ENCODE data around the gene LRRN1. TPM values are rescaled to one million over a fixed set of nuclear protein-coding genes. Genes with fewer than 3 reads are reported as not detected.

The LRRN1 gene
- total and polyA plus RNA-seq, 7 donors, result 0.29 to 12.6 (median 5.1) TPM

GRCh38 chr3:3801494-3801841 lies 2.2 kb downstream of the LRRN1 start:
- peak overlapping the region; percentile 82 for H3K4me3 ChIP-seq
- peaks cover 11% of the 10 kb centered on the region for H3K4me1 ChIP-seq
- WGBS, 3 donors, result 43 to 70% (median 52%) methylated on average over 4 of the region's 4 CpGs
- no peaks in the 10 kb centered on the region for H3K36me3 ChIP-seq (ENCODE audit: insufficient read depth in 1 of 2, low read depth in 1 of 2)
- ATAC-seq (no peak), DNase-seq (no peak)
- no peaks in the 10 kb centered on the region for H3K9me3 ChIP-seq
- no peak for TF ChIP-seq CTCF (IDR thresholded peaks at IDR 0.05)
- intact Hi-C loops (cut with DNase I), result loop anchor here in 1 of 2 donors (10.0 kb wide), 1 partner anchor 493 kb away; no protein-coding TSS in a partner anchor
- H3K27me3 ChIP-seq (ENCODE audit: insufficient read depth in 3 of 3, low read length in 2 of 3), result no peaks in the 10 kb centered on the region
- H3K27ac ChIP-seq, result peak overlapping the region; percentile 80

GRCh38 chr3:3802046-3802445 lies 2.8 kb downstream of the LRRN1 start:
- peak; percentile 27 to 72 for DNase-seq
- peak overlapping the region; percentile 82 for H3K4me3 ChIP-seq
- no peaks in the 10 kb centered on the region for H3K27me3 ChIP-seq (ENCODE audit: insufficient read depth in 3 of 3, low read length in 2 of 3)
- H3K9me3 ChIP-seq, result no peaks in the 10 kb centered on the region
- no peaks in the 10 kb centered on the region for H3K36me3 ChIP-seq (ENCODE audit: insufficient read depth in 1 of 2, low read depth in 1 of 2)
- peak overlapping the region; percentile 80 for H3K27ac ChIP-seq
- WGBS, 3 donors, result 42 to 67% (median 42%) methylated on average over 13 of the region's 13 CpGs
- intact Hi-C loops (cut with DNase I), result loop anchor here in 1 of 2 donors (10.0 kb wide), 1 partner anchor 493 kb away; no protein-coding TSS in a partner anchor
- H3K4me1 ChIP-seq, result peaks cover 11% of the 10 kb centered on the region
- no peak for TF ChIP-seq CTCF (IDR thresholded peaks at IDR 0.05)
- ATAC-seq, result peak; percentile 67 to 78 (median 70)

GRCh38 chr3:3804560-3804959 lies 5.3 kb downstream of the LRRN1 start:
- no peaks in the 10 kb centered on the region for H3K36me3 ChIP-seq (ENCODE audit: insufficient read depth in 1 of 2, low read depth in 1 of 2)
- DNase-seq (no peak), ATAC-seq (no peak)
- TF ChIP-seq CTCF (IDR thresholded peaks at IDR 0.05), result no peak
- H3K27ac ChIP-seq, result no peak overlapping the region
- 57 to 83% (median 79%) methylated on average over 2 of the region's 2 CpGs for WGBS, 3 donors
- no peak overlapping the region for H3K4me3 ChIP-seq
- peaks cover 11% of the 10 kb centered on the region for H3K4me1 ChIP-seq
- intact Hi-C loops (cut with DNase I), result loop anchor here in 1 of 2 donors (10.0 kb wide), 1 partner anchor 490 kb away; no protein-coding TSS in a partner anchor
- H3K27me3 ChIP-seq (ENCODE audit: insufficient read depth in 3 of 3, low read length in 2 of 3), result no peaks in the 10 kb centered on the region
- no peaks in the 10 kb centered on the region for H3K9me3 ChIP-seq

- Histone ChIP-seq H3K27me3 (ENCODE audit: insufficient read depth in 3 of 3, low read length in 2 of 3) (no peaks in the 10 kb centered on the region), H3K4me3 (no peak overlapping the region), H3K9me3 (no peaks in the 10 kb centered on the region), H3K4me1 (peaks cover 10% of the 10 kb centered on the region), H3K27ac (no peak overlapping the region), H3K36me3 (ENCODE audit: insufficient read depth in 1 of 2, low read depth in 1 of 2) (no peaks in the 10 kb centered on the region)
- ATAC-seq (no peak), DNase-seq (no peak)
- intact Hi-C loops (cut with DNase I), result loop anchor here in 1 of 2 donors (10.0 kb wide), 1 partner anchor 489 kb away; no protein-coding TSS in a partner anchor
- WGBS, 3 donors, result 86 to 92% (median 89%) methylated on average over 7 of the region's 7 CpGs
- no peak for TF ChIP-seq CTCF (IDR thresholded peaks at IDR 0.05)
Measured at GRCh38 chr3:3806092-3806491, 6.9 kb downstream of the LRRN1 start.

GRCh38 chr3:3806856-3807255 lies 7.6 kb downstream of the LRRN1 start:
- Histone ChIP-seq H3K36me3 (ENCODE audit: insufficient read depth in 1 of 2, low read depth in 1 of 2) (no peaks in the 10 kb centered on the region), H3K4me1 (peaks cover 5% of the 10 kb centered on the region), H3K9me3 (no peaks in the 10 kb centered on the region), H3K4me3 (no peak overlapping the region), H3K27ac (no peak overlapping the region), H3K27me3 (ENCODE audit: insufficient read depth in 3 of 3, low read length in 2 of 3) (no peaks in the 10 kb centered on the region)
- intact Hi-C loops (cut with DNase I), result loop anchor here in 1 of 2 donors (10.0 kb wide), 1 partner anchor 488 kb away; no protein-coding TSS in a partner anchor
- ATAC-seq (no peak), DNase-seq (no peak)
- WGBS, 3 donors, result 92 to 94% (median 93%) methylated on average over 6 of the region's 6 CpGs
- TF ChIP-seq CTCF (IDR thresholded peaks at IDR 0.05), result no peak
